Cardiac muscle cell (in vitro differentiated cells and primary cell): ENCODE measurements around the gene OR52I1. TPM values are rescaled to one million over a fixed set of nuclear protein-coding genes. Genes with fewer than 3 reads are reported as not detected.

Experiments used
- DNase-seq, 2 donors: peaks; one replicate each; pipeline versions ENCODE4 v3.0.0 to v3.0.0-alpha.2; 2010 to 2017; ENCODE audit warnings: low read depth in 1 of 2, low spot score in 1 of 2
- H3K27ac ChIP-seq: fragments of 200-600 bp; sonication (generic); 2 replicates; pipeline ENCODE4 v1.5.1; 2016
- H3K27me3 ChIP-seq: fragments of 200-600 bp; sonication (generic); 2 replicates; pipeline ENCODE4 v1.6.0; 2016; ENCODE audit warnings: control low read depth
- H3K36me3 ChIP-seq: fragments of 200-600 bp; sonication (generic); 2 replicates; pipeline ENCODE4 v1.5.1; 2016; ENCODE audit warnings: control low read depth
- H3K4me1 ChIP-seq: fragments of 200-600 bp; sonication (generic); 2 replicates; pipeline ENCODE4 v1.8.1; 2017; ENCODE audit warnings: low read depth, mild to moderate bottlenecking, mixed run types
- H3K4me3 ChIP-seq: fragments of 200-600 bp; sonication (generic); 2 replicates; pipeline ENCODE4 v1.5.1; 2016; ENCODE audit warnings: mild to moderate bottlenecking
- H3K9me3 ChIP-seq: fragments of 200-600 bp; sonication (generic); 2 replicates; pipeline ENCODE4 v1.5.1; 2017; ENCODE audit warnings: low read depth, mild to moderate bottlenecking, control low read depth
- polyA plus RNA-seq: library from polyadenylated mRNA; unstranded; fragments of >200 nt; fragmentation: Nextera tagmentation; extraction: Ambion mirVana; gene quantifications from 2 replicates; pipeline ENCODE4 v1.2.1, GENCODE V29; 2016
- total RNA-seq: library from RNA; depleted of rRNA; stranded (reverse); fragments of >200 nt; gene quantifications from 2 replicates; pipeline ENCODE4 v1.2.3, GENCODE V29; 2016
- TF ChIP-seq, protein P1 (sequence below): IDR thresholded peaks from 2 replicates; pipeline ENCODE4 v1.5.1; 2012; ENCODE audit warnings: low read depth, mild to moderate bottlenecking, low read length

OR52I1 gene
- total and polyA plus RNA-seq, 2 experiments from 2014 or later: 0.33 TPM; not detected in 1

DNA sequence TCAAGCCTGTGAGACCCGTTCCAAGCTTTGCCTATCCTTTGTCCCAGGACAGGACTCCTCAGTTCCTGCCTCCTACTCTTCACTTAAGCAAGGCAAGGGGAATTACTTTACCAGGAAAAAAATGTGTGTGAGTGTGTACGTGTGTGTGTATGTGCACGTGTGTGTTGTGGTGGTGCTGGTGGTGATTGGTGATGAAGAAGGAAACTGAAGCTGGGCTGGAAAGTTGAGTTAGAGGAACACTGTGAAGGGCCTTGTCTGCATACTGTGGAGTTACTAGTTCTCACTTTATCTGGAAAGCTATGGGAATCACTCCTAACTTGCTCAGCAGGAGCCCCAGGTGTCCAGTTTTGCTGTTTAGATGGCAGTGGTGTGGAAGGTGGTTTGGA lies 43.8 kb downstream of the OR52I1 start:
- Histone ChIP-seq H3K27ac (no peak overlapping the region), H3K36me3 (no peaks in the 10 kb centered on the region), H3K9me3 (no peaks in the 10 kb centered on the region), H3K4me1 (no peaks in the 10 kb centered on the region), H3K4me3 (no peak overlapping the region), H3K27me3 (peaks cover 5% of the 10 kb centered on the region)
- TF ChIP-seq, protein P1, sequence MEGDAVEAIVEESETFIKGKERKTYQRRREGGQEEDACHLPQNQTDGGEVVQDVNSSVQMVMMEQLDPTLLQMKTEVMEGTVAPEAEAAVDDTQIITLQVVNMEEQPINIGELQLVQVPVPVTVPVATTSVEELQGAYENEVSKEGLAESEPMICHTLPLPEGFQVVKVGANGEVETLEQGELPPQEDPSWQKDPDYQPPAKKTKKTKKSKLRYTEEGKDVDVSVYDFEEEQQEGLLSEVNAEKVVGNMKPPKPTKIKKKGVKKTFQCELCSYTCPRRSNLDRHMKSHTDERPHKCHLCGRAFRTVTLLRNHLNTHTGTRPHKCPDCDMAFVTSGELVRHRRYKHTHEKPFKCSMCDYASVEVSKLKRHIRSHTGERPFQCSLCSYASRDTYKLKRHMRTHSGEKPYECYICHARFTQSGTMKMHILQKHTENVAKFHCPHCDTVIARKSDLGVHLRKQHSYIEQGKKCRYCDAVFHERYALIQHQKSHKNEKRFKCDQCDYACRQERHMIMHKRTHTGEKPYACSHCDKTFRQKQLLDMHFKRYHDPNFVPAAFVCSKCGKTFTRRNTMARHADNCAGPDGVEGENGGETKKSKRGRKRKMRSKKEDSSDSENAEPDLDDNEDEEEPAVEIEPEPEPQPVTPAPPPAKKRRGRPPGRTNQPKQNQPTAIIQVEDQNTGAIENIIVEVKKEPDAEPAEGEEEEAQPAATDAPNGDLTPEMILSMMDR: no peak
- DNase-seq: no peak

DNA sequence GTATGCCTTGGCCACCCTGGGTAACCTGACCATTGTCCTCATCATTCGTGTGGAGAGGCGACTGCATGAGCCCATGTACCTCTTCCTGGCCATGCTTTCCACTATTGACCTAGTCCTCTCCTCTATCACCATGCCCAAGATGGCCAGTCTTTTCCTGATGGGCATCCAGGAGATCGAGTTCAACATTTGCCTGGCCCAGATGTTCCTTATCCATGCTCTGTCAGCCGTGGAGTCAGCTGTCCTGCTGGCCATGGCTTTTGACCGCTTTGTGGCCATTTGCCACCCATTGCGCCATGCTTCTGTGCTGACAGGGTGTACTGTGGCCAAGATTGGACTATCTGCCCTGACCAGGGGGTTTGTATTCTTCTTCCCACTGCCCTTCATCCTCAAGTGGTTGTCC lies 46.1 kb downstream of the OR52I1 start:
- no peak overlapping the region for H3K27ac ChIP-seq
- H3K9me3 ChIP-seq: no peaks in the 10 kb centered on the region
- no peaks in the 10 kb centered on the region for H3K4me1 ChIP-seq
- peaks cover 5% of the 10 kb centered on the region for H3K27me3 ChIP-seq
- DNase-seq: no peak
- H3K36me3 ChIP-seq: no peaks in the 10 kb centered on the region
- TF ChIP-seq, protein P1: no peak
- H3K4me3 ChIP-seq: no peak overlapping the region

DNA sequence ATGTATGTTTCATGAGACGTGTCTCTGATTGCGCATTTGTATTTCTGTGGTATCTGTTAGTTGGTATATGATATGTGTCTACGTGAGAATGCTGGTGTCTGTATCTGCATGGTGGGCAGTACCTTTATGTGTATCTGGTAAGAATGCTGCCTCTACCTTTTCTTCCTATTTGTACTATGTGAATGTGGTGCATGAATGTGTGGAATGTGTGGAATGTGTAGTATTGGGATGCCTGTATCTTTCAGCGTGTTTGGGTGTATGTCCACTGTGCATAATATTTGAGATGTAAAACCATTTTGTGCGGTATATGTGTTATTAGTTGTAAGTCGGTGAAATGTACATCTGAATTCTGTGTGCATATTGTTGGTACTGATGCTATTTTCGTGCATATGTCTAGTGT lies 47.7 kb downstream of the OR52I1 start:
- H3K4me1 ChIP-seq: no peaks in the 10 kb centered on the region
- H3K27me3 ChIP-seq: peaks cover 5% of the 10 kb centered on the region
- TF ChIP-seq, protein P1: no peak

DNA sequence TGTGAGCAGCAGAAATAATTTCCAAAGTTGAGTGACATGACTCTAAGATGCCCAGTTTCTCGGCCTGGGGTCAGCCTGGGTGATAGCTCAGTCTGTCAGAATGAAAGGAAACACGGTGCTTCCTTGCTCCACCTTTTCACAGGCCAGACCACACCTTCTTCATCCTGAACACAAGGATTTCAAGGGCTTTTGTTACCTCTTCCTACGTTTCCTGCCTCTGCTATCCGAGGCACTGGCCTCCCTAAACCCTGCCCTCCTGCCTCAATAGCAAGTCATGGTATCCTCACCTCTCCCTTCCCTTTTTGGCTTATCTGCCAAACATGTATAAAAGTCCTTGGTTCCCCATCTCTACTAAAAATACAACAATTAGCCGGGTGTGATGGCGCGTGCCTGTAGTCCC lies 48.2 kb downstream of the OR52I1 start:
- TF ChIP-seq, protein P1: no peak
- H3K27me3 ChIP-seq: peaks cover 5% of the 10 kb centered on the region

More for the DNA sequence above, 47.7 kb downstream of the OR52I1 start:
- no peaks in the 10 kb centered on the region for H3K36me3 ChIP-seq
- DNase-seq: no peak
- H3K27ac ChIP-seq: no peak overlapping the region
- H3K4me3 ChIP-seq: no peak overlapping the region
- H3K9me3 ChIP-seq: no peaks in the 10 kb centered on the region

DNA sequence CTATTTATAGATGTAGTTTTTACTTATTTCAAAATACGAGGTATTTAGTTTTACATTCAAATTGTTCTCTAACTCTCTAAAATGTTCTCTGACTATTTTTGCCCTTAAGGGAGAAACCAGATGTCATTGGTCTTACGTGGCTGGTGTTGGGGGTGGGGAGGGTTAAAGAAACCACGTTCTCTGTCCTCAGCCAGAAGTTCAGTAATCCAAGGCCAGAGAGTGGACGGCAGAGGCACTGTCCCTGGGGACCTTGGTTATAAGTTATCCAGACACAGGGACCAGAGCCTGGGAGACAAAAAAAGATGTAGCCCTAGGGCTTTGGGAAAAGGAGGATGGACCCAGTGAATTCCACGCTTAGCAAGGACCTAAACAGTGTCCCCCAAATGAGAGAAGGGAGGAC lies 49.2 kb downstream of the OR52I1 start:
- Histone ChIP-seq H3K4me1 (no peaks in the 10 kb centered on the region), H3K27me3 (no peaks in the 10 kb centered on the region), H3K36me3 (no peaks in the 10 kb centered on the region), H3K9me3 (no peaks in the 10 kb centered on the region), H3K27ac (no peak overlapping the region), H3K4me3 (no peak overlapping the region)
- DNase-seq: no peak
- TF ChIP-seq, protein P1: no peak

More for the DNA sequence above, 48.2 kb downstream of the OR52I1 start:
- DNase-seq: no peak
- Histone ChIP-seq H3K27ac (no peak overlapping the region), H3K4me3 (no peak overlapping the region), H3K9me3 (no peaks in the 10 kb centered on the region), H3K4me1 (no peaks in the 10 kb centered on the region), H3K36me3 (no peaks in the 10 kb centered on the region)

DNA sequence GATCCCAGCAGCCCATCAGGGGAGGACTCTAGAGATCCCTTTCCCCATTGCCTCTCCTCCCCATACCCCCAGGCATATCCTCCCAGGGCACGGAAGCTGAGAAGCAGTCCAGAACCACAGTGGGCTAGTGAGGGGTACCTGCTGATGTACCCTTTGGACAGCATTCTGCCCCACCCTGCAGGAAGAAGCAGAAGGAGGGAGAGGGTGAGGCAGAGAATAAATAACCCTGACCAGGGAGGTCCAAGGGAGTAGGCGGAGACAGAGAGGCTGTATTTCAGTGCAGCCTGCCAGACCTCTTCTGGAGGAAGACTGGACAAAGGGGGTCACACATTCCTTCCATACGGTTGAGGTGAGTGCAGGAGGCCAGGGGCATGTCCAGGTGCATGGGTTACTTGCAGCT lies 49.8 kb downstream of the OR52I1 start, which contains the start of gene OR51E1:
TSS of gene OR51E1 (plus strand) at position 301 of the 400 bp plus-strand sequence. CDS start 8,545 bp downstream, outside the sequence.
- no peak within 1 kb of the TSS for H3K4me3 ChIP-seq

More for the DNA sequence above, 49.8 kb downstream of the OR52I1 start, which contains the start of gene OR51E1:
- no peak for DNase-seq
- TF ChIP-seq, protein P1: no peak
- no peak within 1 kb of the TSS for H3K27ac ChIP-seq
- H3K36me3 ChIP-seq: no peaks in the 10 kb centered on the region
- no peaks in the 10 kb centered on the region for H3K4me1 ChIP-seq
- no peaks in the 10 kb centered on the region for H3K27me3 ChIP-seq
- no peaks in the 10 kb centered on the region for H3K9me3 ChIP-seq
